HUES64 (cell line): ENCODE results near the gene ERC2.

ENCODE experiments used
- H3K27ac ChIP-seq: 2 replicates; pipeline ENCODE4 v1.7.0; 2013; ENCODE audit warnings: low read depth, low read length, inconsistent platforms
- H3K27me3 ChIP-seq: 2 replicates; pipeline ENCODE4 v1.6.1; 2013; ENCODE audit warnings: mild to moderate bottlenecking, low read length; ENCODE audit not compliant: insufficient read depth
- H3K36me3 ChIP-seq: 2 replicates; pipeline ENCODE4 v1.6.1; 2013; ENCODE audit warnings: mild to moderate bottlenecking, low read length; ENCODE audit not compliant: insufficient read depth
- H3K4me1 ChIP-seq: 2 replicates; pipeline ENCODE4 v1.6.1; 2013; ENCODE audit warnings: mild to moderate bottlenecking, low read length, moderate library complexity; ENCODE audit not compliant: insufficient read depth
- H3K4me3 ChIP-seq: 2 replicates; pipeline ENCODE4 v1.5.1; 2013; ENCODE audit warnings: mild to moderate bottlenecking, low read length, moderate library complexity
- H3K9ac ChIP-seq: 2 replicates; pipeline ENCODE4 v1.6.1; 2013; ENCODE audit warnings: mild to moderate bottlenecking, low read depth, low read length
- H3K9me3 ChIP-seq: 2 replicates; pipeline ENCODE4 v1.6.1; 2013; ENCODE audit warnings: low read depth, low read length; ENCODE audit not compliant: insufficient read depth
- WGBS: fragments of 150-250, 120-280 bp; methylation state at CpG from one replicate; pipeline ENCODE4 v1.1.7; 2013; ENCODE audit warnings: missing lambda C conversion rate; 5-methylcytosine and 5-hydroxymethylcytosine counted together

The ERC2 gene

GRCh38 chr3:55477306-55478303 is 990.7 kb downstream of the ERC2 start:
- Histone ChIP-seq H3K9ac (no peak overlapping the region), H3K27me3 (peaks cover 50% of the 10 kb centered on the region)
- 93% methylated on average over 9 of the region's 9 CpGs for WGBS

GRCh38 chr3:55476515-55476914 is 991.8 kb downstream of the ERC2 start:
- H3K4me1 ChIP-seq = peaks cover 8% of the 10 kb centered on the region; the same call in 1 of the 2 replicates
- no peak overlapping the region for H3K27ac ChIP-seq
- peaks cover 39% of the 10 kb centered on the region for H3K27me3 ChIP-seq
- H3K4me3 ChIP-seq = no peak overlapping the region
- H3K36me3 ChIP-seq = 0 out of 2 replicates have a peak, but pooled peaks cover 3% of the 10 kb centered on the region
- 76% methylated on average over 3 of the region's 3 CpGs for WGBS
- H3K9ac ChIP-seq = no peak overlapping the region
- H3K9me3 ChIP-seq = no peaks in the 10 kb centered on the region

More at GRCh38 chr3:55477306-55478303, 990.7 kb downstream of the ERC2 start:
- Histone ChIP-seq H3K27ac (no peak overlapping the region), H3K9me3 (no peaks in the 10 kb centered on the region), H3K36me3 (0 out of 2 replicates have a peak, but pooled peaks cover 3% of the 10 kb centered on the region), H3K4me1 (peaks cover 8% of the 10 kb centered on the region; the same call in 1 of the 2 replicates), H3K4me3 (no peak overlapping the region)

GRCh38 chr3:55474213-55474632 is 994.0 kb downstream of the ERC2 start:
- Histone ChIP-seq H3K9ac (no peak overlapping the region), H3K27ac (no peak overlapping the region), H3K36me3 (0 out of 2 replicates have a peak, but pooled peaks cover 3% of the 10 kb centered on the region), H3K4me1 (0 out of 2 replicates have a peak, but pooled peaks cover 1% of the 10 kb centered on the region), H3K4me3 (peak overlapping the region; percentile 37; the same call in 1 of the 2 replicates), H3K9me3 (no peaks in the 10 kb centered on the region), H3K27me3 (peaks cover 16% of the 10 kb centered on the region)
- 96% methylated on average over 44 of the region's 44 CpGs for WGBS

- peak overlapping the region; percentile 37; the same call in 1 of the 2 replicates for H3K4me3 ChIP-seq
- 95% methylated on average over 6 of the region's 6 CpGs for WGBS
- peaks cover 12% of the 10 kb centered on the region for H3K27me3 ChIP-seq
- H3K9me3 ChIP-seq = no peaks in the 10 kb centered on the region
- no peak overlapping the region for H3K9ac ChIP-seq
- 0 out of 2 replicates have a peak, but pooled peaks cover under 1% of the 10 kb centered on the region for H3K36me3 ChIP-seq
- H3K4me1 ChIP-seq = peaks cover 6% of the 10 kb centered on the region; the same call in 1 of the 2 replicates
- no peak overlapping the region for H3K27ac ChIP-seq
Measured at GRCh38 chr3:55473788-55474187, 994.5 kb downstream of the ERC2 start.

- no peaks in the 10 kb centered on the region for H3K36me3 ChIP-seq
- H3K27ac ChIP-seq = no peak overlapping the region
- no peaks in the 10 kb centered on the region for H3K9me3 ChIP-seq
- 92% methylated on average over 8 of the region's 8 CpGs for WGBS
- H3K4me3 ChIP-seq = no peak overlapping the region
- H3K27me3 ChIP-seq = peaks cover 12% of the 10 kb centered on the region; the same call in 1 of the 2 replicates
- H3K4me1 ChIP-seq = peaks cover 8% of the 10 kb centered on the region; the same call in 1 of the 2 replicates
- H3K9ac ChIP-seq = no peak overlapping the region
Measured at GRCh38 chr3:55471522-55472280, 996.6 kb downstream of the ERC2 start.

- Histone ChIP-seq H3K9ac (no peak overlapping the region), H3K9me3 (no peaks in the 10 kb centered on the region), H3K4me3 (no peak overlapping the region), H3K36me3 (no peaks in the 10 kb centered on the region), H3K27ac (no peak overlapping the region), H3K27me3 (peaks cover 12% of the 10 kb centered on the region; the same call in 1 of the 2 replicates), H3K4me1 (peaks cover 8% of the 10 kb centered on the region; the same call in 1 of the 2 replicates)
- WGBS = 98% methylated on average over 4 of the region's 4 CpGs
Measured at GRCh38 chr3:55471084-55471483, 997.2 kb downstream of the ERC2 start.

GRCh38 chr3:55469957-55470526 is 998.2 kb downstream of the ERC2 start:
- no peak overlapping the region for H3K4me3 ChIP-seq
- H3K4me1 ChIP-seq = peaks cover 8% of the 10 kb centered on the region; the same call in 1 of the 2 replicates
- 97% methylated on average over 31 of the region's 32 CpGs for WGBS
- no peak overlapping the region for H3K9ac ChIP-seq
- peaks cover 12% of the 10 kb centered on the region; the same call in 1 of the 2 replicates for H3K27me3 ChIP-seq
- no peak overlapping the region for H3K27ac ChIP-seq
- H3K9me3 ChIP-seq = no peaks in the 10 kb centered on the region
- H3K36me3 ChIP-seq = no peaks in the 10 kb centered on the region

- Histone ChIP-seq H3K27ac (no peak overlapping the region), H3K36me3 (no peaks in the 10 kb centered on the region), H3K9me3 (no peaks in the 10 kb centered on the region), H3K9ac (no peak overlapping the region), H3K4me1 (peaks cover 8% of the 10 kb centered on the region; the same call in 1 of the 2 replicates), H3K27me3 (peaks cover 1% of the 10 kb centered on the region; the same call in 1 of the 2 replicates), H3K4me3 (no peak overlapping the region)
- 89% methylated on average over 5 of the region's 5 CpGs for WGBS
Measured at GRCh38 chr3:55468251-55468650, 1000.0 kb downstream of the ERC2 start.

- H3K4me3 ChIP-seq = no peak overlapping the region
- no peaks in the 10 kb centered on the region for H3K36me3 ChIP-seq
- peaks cover 8% of the 10 kb centered on the region; the same call in 1 of the 2 replicates for H3K4me1 ChIP-seq
- H3K27me3 ChIP-seq = no peaks in the 10 kb centered on the region
- no peaks in the 10 kb centered on the region for H3K9me3 ChIP-seq
- 100% methylated on average over 2 of the region's 2 CpGs for WGBS
- H3K9ac ChIP-seq = no peak overlapping the region
- H3K27ac ChIP-seq = no peak overlapping the region
Measured at GRCh38 chr3:55467099-55467498, 1001.2 kb downstream of the ERC2 start.

- Histone ChIP-seq H3K4me1 (peaks cover 8% of the 10 kb centered on the region; the same call in 1 of the 2 replicates), H3K36me3 (no peaks in the 10 kb centered on the region), H3K9me3 (no peaks in the 10 kb centered on the region), H3K4me3 (no peak overlapping the region), H3K27ac (no peak overlapping the region), H3K9ac (no peak overlapping the region), H3K27me3 (no peaks in the 10 kb centered on the region)
- 94% methylated on average over 3 of the region's 3 CpGs for WGBS
Measured at GRCh38 chr3:55466526-55466925, 1001.7 kb downstream of the ERC2 start.
